Stimulated activated CD8-positive, alpha-beta memory T cell treated with anti-CD3 and anti-CD28 coated beads, Interleukin-15, amount 100 ng/mL, for 1 hour (primary cell): ENCODE measurements around the gene GALNT17.

Experiments
- DNase-seq: peaks from one replicate; pipeline ENCODE4 v3.0.0-alpha.2; 2020; ENCODE audit warnings: low read depth

The GALNT17 gene

DNA sequence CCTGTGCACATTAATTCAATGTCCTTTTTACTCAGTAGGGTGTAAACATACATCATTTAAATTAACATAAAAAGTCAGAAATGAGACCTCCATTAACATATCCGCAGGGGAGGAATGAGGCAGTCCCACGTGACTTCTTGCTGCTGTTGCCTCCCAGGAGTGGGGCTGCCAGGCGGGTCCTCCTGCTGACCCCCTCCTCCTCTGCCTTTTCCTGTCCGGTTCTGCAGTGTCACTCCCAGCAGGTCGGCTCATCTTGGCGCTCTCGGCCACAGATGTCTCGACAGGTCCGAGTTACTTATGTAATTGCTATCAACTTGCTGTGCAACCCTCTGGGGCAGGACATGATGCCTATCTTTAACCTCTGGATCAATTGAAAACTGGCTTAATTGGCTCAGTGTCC lies 329.6 kb downstream of the GALNT17 start:
- DNase-seq = no peak

DNA sequence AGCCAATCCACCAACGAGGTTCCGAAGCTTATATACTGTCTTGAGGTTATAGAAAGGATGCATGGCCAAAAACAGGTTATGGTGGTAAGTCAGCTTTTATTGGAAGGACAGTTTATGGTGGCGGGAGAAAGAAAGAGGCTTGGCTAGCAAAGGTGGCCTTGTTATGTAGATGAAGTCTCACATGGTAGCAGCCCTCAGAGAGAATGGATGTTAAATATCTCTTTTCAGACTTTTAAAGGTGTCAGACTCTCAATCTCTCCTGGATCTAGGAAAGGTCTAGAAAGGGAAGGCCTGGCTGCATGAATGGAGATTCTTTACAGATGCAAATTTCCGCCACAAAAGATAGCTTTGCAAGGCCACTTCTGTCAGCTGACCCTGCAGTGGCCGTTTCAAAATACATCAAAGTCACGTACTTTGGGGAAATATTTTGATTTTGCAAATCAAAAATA lies 333.8 kb downstream of the GALNT17 start:
- DNase-seq = no peak

DNA sequence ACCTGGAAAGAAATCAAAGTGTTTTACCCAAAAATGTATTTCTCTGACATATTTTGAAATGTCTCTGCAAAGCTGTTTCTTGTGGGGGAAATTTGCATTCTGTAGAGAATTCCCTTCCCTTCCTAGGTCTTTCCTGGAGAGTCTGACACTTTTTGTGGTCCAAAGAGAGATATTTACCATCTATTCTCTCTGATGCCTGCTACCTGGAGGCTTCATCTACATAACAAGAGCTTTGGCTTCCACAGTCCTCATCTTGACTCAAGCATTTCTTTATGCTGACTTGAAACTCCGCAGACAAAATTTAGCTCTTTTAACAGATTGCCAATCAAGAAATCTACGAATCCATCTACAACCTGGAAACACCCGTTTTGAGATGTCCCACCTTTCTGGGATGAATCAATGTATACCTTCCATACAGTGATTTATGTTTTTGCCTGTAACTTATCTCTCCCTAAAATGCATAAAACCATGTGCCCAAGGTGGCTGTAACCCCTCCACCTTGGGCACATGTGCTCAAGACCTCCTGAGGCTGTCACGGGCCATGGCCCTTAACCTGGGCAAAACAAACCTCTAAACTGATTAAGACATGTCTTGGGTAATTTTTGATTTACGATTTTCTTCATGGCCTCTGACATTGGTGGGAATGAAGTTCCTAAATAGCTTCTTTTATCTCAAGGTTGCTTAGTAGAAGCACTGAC lies 334.7 kb downstream of the GALNT17 start:
- no peak for DNase-seq

DNA sequence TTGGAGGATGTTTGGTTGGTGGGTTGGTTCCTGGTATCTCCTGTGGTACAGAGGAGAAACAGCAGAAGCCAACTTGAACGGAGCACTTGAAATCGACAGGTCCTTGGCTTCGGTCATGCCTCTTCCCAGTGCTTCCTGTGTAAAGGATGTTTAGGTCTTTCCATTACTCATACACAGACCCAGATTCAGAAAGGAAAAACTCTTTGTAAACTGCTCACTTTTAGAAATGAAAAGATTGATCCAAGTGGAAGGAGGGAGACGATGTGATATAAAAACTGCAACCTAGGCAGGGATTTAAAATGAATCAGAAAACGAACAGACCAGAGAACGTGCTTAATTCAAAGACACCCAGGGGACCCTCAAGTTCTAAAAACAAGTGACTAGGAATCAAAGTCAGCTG lies 338.4 kb downstream of the GALNT17 start:
- no peak for DNase-seq

DNA sequence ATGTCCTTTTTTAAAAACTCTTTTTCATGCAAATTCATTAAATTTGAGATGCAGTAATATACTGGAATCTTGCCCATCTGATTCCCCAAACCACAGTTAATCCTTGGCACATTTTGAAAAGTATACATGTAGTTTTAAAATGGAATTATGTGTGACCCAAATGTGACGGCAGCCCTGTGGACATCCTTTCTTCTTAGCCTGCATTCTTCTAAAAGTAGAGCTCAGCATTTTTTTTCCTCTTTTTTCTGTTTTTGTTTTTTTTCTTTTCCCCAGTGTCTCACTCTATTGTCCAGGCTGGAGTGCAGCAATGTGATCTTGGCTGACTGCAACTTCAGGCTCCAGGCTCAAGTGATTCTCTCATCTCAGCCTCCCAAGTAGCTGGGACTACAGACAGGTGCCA lies 338.9 kb downstream of the GALNT17 start:
- DNase-seq = no peak

DNA sequence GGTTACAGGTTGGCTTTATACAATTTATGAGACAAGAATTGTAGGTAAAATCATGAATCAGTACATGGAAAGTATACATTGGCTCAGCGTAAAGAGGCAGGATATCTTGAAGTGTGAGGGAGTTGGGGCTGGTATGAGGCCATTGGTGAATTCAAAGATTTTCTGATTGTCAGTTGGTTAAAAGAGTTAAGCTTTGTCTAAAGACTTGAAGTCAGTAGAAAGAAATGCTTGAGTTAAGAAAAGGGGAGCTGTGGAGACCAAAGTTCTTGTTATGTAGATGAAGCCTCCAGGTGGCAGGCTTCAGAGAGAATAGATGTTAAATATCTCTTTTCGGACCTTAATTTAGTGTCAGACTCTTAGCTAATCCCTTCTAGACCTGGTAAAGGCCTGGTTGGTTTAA lies 341.0 kb downstream of the GALNT17 start:
- no peak for DNase-seq

DNA sequence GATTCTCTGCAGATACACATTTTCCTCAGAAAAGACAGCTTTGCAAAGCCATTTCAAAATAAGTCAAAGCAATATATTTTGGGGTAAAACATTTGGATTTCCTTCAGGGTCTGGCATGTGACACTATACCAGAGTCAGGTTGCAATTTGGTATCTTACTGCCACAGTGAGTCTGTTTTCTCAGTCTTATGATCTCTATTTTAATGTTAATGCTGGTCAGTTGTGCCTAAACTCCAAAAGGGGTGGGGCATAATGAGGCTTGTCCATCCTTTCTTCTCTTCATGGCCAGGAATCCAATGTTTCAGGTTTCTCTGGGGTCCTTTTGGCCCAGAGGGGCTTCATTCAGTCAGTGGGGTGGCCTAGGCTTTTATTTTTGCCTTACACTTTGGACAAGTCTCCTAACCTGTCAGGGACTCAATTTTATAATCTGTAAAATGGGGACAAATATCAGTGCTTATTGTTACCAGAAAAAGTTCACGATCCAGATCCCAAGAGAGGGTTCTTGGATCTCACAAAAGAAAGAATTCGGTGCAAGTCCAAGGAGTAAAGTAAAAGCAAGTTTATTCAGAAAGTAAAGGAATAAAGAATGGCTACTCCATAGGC lies 341.5 kb downstream of the GALNT17 start:
- DNase-seq = no peak

DNA sequence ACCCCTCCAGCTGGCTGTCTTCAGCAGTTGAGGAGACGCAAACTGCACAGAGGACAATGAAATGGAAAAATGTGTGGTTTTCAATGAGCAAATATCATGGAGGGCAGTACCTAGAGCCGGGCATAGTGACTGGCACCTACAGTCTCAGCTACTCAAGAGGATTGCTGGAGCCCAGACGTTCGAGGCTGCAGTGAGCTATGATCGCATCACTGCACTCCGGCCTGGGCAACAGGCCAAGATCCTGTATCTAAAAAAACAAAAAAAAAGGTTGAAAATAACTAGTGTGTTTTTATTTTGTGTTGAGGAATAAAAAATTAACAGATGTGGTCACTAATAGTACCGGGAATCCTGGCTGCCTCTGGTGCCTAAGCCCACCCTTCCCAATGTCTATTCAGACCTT lies 345.5 kb downstream of the GALNT17 start:
- no peak for DNase-seq

DNA sequence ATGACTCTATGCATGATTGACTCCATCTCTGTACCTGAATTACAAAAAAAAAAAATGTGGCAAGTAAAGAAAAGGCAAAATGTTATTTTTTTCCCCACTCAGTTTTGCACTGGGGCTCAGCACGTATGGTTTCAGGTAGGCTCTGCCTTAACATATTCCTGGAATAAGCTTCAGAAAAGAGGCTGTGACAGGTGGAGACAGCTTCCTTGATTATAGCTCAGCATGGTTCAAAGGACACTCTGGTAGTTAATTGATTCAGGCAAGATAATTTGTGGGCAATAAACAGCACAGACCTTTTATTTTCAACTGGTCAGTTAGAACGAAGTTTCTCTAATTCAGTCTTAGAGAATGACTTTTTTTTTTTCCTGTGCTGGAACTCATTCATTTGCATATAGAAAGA lies 347.3 kb downstream of the GALNT17 start:
- DNase-seq = no peak

DNA sequence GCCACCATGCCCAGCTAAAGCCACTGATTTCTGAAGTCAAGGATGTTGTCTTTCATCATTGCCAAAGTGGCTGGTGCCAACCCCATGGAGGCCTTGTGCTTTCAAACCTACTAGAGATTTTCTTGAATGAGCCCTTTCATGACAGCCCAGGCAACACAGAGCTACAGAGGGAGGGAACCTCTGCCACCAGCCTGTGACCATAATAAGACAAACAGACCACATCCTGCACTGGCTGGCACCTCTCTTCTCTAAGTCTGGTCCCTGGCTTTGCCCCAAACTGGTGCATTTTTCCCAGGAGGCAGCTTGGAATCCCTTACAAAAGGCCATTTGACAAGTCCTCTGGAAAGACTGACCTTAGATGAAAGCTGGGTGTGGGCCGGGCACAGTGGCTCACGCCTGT lies 348.8 kb downstream of the GALNT17 start:
- DNase-seq = no peak

DNA sequence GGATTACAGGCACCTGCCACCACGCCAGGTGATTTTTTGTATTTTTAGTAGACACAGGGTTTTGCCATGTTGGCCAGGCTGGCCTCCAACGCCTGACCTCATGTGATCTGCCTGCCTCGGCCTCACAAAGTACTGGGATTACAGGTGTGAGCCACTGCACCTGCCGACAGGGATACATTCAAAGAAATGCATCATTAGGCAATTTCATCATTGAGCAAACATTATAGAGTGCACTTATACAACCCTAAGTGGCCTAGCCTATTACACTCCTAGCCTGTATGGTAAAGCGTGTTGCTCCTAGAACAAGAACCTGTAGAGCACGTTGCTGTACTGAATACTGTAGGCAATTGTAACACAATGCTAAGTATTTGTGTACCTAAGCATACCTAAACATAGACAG lies 350.3 kb downstream of the GALNT17 start:
- no peak for DNase-seq

DNA sequence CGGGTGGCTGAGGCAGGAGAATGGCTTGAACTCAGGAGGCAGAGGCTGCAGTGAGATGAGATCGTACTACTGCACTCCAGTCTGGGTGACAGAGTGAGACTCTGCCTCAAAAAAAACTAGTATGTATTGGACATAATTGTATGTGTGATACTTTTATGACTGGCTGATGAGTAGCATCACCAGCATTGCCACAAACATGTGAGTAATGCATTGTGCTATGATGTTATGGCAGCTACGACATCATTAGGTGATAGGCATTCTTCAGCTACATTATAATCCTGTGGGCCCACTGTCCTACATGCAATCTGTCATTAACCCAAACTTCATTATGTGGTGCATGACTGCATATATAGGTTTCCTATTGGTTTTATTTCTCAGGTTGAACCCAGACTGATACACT lies 352.4 kb downstream of the GALNT17 start:
- DNase-seq = no peak

DNA sequence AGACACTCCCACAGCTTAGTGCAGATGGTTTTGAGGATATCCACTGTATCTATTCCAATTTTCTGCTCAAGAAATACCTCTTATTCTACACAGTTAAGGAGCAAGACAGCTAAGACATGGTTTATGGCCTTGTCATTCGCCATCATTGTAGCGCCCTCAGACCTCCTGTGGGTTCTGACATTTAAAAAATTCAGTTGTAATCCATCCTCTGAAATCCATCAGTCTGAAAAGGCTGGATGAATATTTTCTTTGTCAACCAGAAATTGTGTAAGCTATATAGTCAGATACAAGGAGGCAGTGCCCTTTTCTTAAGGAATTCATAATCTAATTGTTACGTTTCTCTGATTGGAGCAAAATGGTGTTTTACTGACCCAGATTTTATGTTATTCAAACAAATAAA lies 353.6 kb downstream of the GALNT17 start:
- no peak for DNase-seq

DNA sequence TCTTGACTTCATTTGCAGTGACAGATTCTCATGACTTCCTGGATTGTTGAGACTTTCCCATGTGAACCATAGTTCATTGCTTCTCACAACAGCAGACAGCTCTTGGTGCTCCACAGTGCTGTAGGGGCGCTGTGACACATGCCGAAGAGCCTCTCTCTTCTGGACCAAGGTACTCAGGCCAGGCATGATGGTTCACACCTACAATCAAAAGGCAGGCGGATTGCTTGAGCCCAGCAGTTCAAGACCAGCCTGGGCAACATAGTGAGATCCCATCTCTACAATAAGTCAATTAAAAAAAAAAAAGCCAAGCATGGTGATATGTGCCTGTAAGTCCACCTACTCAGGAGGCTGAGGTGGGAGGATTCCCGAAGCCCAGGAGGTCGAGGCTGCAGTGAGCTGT lies 354.5 kb downstream of the GALNT17 start:
- DNase-seq = no peak

DNA sequence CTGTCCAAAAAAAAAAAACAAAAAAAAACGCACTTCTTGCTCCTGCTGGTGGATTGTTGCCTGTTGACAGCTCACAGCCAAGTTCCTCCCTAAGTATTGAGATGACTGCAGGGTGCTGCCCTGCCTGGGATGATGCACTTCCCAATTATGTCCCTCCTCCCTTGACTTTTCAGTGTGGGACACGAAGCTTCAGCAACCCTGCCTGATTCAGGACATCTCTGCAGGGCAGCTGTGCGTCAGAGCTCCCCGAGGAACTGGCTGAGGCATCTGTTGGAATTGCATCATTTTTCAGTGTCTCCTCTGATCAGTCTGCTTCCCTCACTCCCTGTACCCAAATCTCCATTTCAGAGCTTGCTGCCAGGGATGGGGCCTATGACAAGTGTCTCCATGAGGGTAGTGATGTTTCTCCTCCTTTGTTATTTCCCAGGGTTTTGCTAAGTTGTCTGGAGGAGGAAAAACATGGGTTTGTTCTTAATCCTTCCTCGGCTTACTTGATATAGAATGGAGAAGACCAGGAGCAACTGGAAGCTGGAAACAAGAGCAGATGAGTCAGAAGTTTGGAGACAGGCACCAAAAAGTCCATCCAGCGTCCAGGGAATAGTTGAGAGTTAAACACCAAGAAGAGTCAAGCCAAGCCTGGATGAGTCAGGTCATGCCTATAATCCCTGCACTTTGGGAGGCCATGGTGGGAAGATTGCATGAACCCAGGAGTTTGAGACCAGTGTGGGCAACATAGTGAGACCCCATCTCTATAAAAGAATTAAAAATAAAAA lies 355.1 kb downstream of the GALNT17 start:
- no peak for DNase-seq

DNA sequence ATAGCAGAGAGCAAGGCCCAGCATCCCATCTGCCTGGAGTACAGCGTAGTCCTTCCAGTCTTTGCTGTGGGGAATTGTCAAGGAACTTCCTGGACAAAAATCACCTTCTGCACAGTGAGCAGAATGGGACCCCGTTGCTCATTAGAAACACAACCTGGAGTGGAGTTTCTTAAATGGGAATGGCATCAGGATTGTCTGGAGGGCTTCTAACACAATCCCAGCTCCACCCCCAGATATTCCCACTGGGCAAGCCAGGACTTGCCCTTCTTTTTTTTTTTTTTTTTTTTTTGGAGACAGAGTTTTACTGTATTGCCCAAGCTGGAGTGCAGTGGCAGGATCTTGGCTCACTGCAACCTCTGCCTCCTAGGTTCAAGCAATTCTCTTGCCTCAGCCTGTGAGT lies 356.4 kb downstream of the GALNT17 start:
- no peak for DNase-seq

DNA sequence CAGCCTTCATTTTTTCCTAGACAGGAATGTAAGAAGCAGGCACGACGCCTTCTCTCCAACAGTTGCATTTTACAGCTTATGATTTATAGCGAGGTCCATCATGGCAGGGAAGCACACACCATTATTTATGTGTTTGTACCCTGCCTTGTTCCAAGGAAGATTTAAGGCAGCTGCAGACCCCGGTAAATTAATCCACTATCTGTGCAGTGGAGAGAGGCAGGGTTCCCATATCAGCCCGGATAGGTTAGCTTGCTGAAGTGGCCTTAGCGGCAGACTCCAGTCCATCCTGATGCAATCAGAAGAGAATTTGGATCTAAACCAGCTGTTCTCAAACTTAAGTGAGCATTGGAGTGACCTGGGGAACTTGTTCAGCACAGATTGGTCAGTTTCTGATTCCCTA lies 359.4 kb downstream of the GALNT17 start:
- no peak for DNase-seq

DNA sequence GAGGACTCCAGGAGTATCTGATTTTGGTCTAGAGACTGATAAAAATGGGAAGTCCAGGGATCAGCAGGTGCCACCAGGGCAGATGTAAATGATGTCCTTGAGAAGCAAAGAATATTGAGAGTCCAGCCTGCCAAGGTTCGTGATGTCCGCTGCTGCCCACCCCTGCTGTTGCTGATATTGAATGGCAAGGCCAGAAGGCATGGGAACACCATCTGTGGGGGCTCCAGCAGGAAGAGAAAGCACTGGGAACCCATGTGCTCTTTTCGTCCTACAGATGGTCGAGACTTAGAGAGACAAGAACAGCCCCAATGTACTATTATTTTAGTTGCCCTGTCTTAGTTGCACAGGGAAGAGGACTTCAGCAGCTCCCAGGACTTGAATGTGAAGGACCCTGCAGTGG lies 363.9 kb downstream of the GALNT17 start:
- no peak for DNase-seq

DNA sequence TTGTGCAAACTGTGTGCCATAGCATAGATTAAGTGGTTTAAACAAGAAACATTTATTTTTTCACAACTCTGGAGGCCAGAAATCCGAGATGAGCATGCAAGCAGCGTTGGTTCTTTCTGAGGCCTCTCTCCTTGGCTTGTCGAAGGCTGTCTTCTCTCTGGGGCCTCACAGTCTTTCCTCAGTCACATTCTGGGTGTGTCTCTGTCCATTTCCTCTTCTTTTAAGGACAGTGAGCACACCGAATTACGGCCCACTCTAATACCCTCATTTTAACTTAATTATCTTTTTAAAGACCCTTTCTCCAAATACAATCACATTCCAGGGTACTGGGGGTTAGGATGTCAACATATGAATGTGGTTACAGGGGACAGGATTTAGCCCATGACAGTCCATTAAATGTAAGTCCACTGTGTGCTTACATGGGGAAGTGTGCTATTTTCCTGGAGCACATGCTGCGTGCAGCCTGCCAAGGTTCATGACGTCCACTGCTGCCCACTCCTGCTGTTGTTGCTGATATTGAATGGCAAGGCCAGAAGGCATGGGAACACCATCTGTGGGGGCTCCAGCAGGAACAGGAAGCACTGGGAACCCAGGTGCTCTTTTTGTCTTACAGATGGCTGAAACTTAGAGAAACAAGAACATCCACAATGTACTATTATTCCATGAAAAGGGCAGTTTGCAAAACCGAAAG lies 365.5 kb downstream of the GALNT17 start:
- no peak for DNase-seq

DNA sequence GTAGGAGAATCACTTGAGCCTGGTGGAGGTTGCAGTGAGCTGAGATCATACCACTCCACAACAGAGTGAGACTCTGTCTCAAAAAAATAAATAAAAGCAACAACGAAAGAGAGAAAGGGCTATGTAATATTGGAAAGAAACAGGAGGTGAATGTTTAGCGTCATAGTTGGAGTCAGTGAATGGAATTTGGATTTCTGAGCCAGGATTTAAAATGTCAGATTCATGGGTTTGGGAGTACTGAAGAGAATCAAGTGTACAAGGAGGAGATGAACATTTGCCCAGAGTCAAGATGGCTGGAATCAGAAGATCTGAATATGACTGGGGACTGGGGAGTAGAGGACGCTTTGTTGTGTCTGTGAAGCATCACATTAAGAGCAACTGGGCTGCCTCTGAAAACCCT lies 366.4 kb downstream of the GALNT17 start:
- no peak for DNase-seq

DNA sequence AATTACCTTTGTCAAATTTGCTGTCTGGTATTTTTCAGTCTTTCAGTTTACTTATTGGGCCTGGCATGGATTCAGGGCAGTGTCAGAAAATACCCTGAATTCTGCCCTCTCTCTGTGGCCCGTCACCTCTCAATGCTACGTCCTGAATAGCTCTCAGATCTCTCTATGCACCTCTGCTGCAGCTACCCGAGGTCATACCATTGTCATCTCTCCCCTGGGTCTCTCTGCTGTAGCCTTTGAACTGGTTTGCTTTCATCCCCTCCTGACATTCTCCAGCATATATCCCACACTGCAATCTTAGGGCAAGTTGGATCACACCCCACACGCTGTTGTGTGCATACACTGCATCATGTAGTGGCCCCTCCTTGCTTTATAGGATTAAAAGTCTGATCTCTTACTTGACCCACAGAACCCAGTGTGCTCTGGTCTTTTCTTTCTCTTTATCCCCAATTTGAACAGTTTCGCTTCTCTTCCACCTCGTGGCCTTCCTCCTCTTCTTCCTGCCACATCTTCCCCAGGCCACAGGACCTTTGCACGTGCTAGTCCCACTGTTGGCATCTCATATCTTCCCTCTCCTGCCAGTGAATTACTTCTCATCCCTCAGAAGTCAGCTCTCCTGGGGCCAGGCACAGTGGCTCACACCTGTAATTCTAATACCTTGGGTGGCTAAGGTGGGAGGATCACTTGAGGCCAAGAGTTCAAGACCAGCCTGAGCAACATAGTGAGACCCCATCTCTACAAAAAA lies 372.9 kb downstream of the GALNT17 start:
- DNase-seq = no peak

DNA sequence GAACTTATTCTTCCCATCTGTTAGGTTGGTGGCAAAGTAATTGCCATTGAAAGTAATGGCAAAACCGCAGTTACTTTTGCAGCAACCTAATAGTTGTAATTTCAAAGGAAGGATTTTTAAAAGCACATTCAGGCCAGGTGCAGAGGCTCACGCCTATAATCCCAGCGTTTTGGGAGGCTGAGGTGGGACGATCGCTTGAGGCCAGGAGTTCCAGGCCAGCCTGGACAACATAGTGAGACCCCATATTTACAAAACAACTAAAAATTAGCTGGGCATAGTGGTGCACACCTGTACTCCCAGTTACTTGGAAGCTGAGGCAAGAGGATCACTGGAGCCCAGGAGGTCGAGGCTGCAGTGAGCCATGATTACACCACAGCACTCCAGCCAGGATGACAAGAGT lies 374.9 kb downstream of the GALNT17 start:
- DNase-seq = no peak
